Retinal pigment epithelial cell (primary cell): ENCODE results near the gene KIAA2012.

ENCODE experiments used
- DNase-seq: peaks from one replicate; pipeline ENCODE4 v3.0.0-alpha.2; 2010; ENCODE audit warnings: low read depth
- H3K4me3 ChIP-seq: 2 replicates; pipeline ENCODE4 v1.5.1; 2011; ENCODE audit warnings: mild to moderate bottlenecking, low read length, control low read depth, moderate library complexity
- CTCF ChIP-seq: conservative IDR thresholded peaks from 2 replicates; pipeline ENCODE4 v1.5.1; 2011; ENCODE audit warnings: low read depth, low read length, control low read depth, inconsistent platforms

KIAA2012 gene

GRCh38 chr2:202122980-202123720 lies 50.1 kb downstream of the KIAA2012 start:
- H3K4me3 ChIP-seq = no peak overlapping the region
- TF ChIP-seq CTCF = no peak
- no peak for DNase-seq

GRCh38 chr2:202124286-202124685 lies 51.2 kb downstream of the KIAA2012 start:
- no peak for DNase-seq
- H3K4me3 ChIP-seq = no peak overlapping the region
- no peak for TF ChIP-seq CTCF

DNA sequence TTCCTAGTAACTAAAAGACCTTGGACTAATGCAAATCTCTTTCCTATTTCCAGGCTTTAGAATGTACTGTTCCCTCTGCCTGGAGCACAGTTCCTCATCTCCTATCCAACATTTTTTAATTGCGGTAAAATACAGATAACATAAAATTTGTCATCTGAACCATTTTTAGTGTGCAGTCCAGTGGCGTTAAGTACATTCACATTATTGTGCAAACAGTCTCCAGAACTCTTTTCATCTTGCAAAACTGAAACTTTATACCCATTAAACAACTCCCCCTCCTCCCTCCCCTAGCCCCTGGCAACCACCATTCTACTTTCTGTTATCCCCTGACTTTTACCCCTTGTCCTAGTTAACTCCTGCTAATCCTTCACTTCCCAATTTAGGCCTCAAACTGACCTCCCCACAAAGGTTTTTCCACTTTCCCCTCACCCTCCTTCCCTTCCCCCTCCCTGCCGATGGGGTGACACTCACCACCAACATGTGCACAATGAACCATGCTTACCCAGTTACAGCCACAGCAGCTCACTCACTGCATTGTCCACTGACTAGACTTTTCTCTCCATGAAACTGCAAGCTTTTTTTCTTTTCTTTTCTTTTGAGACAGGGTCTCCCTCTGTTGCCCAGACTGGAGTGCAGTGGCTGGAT lies 54.8 kb downstream of the KIAA2012 start:
- H3K4me3 ChIP-seq = no peak overlapping the region
- DNase-seq = no peak
- TF ChIP-seq CTCF = no peak

- TF ChIP-seq CTCF = no peak
- H3K4me3 ChIP-seq = no peak overlapping the region
- no peak for DNase-seq
These were observed 56.8 kb downstream of the KIAA2012 start for GRCh38 chr2:202129841-202130240.

GRCh38 chr2:202133200-202133908 lies 60.3 kb downstream of the KIAA2012 start:
- no peak overlapping the region for H3K4me3 ChIP-seq
- no peak for TF ChIP-seq CTCF
- DNase-seq = no peak

GRCh38 chr2:202133909-202134265 lies 60.8 kb downstream of the KIAA2012 start:
- no peak for DNase-seq
- TF ChIP-seq CTCF = no peak

More at GRCh38 chr2:202133909-202134265, 60.8 kb downstream of the KIAA2012 start:
- H3K4me3 ChIP-seq = no peak overlapping the region
